Activated T-cell treated with anti-CD3 and anti-CD28 coated beads, Interleukin-2, amount 50 U/mL, for 72 hours (primary cell): ENCODE measurements around the gene MYLK. TPM values are rescaled to one million over a fixed set of nuclear protein-coding genes. Genes with fewer than 3 reads are reported as not detected.
"Not testable (repeated sequence)": the region's sequence is repeated elsewhere in the genome, so short reads cannot be mapped to it uniquely, and the experiment has no call there.

Source experiments
- ATAC-seq, 2 donors: fragments of 150-1000 bp; cut with Tn5 transposase; replicated peaks in 1 of 2; 2 replicates each; pipeline ENCODE4 v1.10.0; 2021; ENCODE audit warnings: moderate library complexity in 2 of 2, mild to moderate bottlenecking in 1 of 2
- DNase-seq, 2 donors: peaks; one replicate each; pipeline ENCODE4 v3.0.0; 2021 to 2022; ENCODE audit warnings: mixed read lengths in 1 of 2
- H3K27ac Mint-ChIP-seq: one replicate; pipeline ENCODE4 v1.8.0; 2022; ENCODE audit warnings: mild to moderate bottlenecking, moderate library complexity, mixed read lengths
- H3K27me3 Mint-ChIP-seq: one replicate; pipeline ENCODE4 v1.8.0; 2022; ENCODE audit warnings: low read depth, mixed read lengths
- H3K36me3 Mint-ChIP-seq, 2 donors: one replicate each; pipeline ENCODE4 v1.8.0; 2022; ENCODE audit warnings: mixed read lengths in 2 of 2, mild to moderate bottlenecking in 1 of 2; ENCODE audit not compliant: insufficient read depth in 2 of 2
- H3K4me1 Mint-ChIP-seq: one replicate; pipeline ENCODE4 v1.8.0; 2022; ENCODE audit warnings: low read depth, mixed read lengths
- H3K4me3 Mint-ChIP-seq, 2 donors: one replicate each; pipeline ENCODE4 v1.8.0; 2022; ENCODE audit warnings: mild to moderate bottlenecking in 2 of 2, mixed read lengths in 2 of 2, moderate library complexity in 2 of 2
- H3K9me3 Mint-ChIP-seq, 2 donors: one replicate each; pipeline ENCODE4 v1.8.0; 2022; ENCODE audit warnings: mixed read lengths in 2 of 2
- total RNA-seq, 2 donors: library from RNA; stranded (reverse); gene quantifications; one replicate each; pipeline ENCODE4 v1.2.3, GENCODE V29; 2022

The MYLK gene
- total RNA-seq, 2 donors from 2014 or later, result not detected

DNA sequence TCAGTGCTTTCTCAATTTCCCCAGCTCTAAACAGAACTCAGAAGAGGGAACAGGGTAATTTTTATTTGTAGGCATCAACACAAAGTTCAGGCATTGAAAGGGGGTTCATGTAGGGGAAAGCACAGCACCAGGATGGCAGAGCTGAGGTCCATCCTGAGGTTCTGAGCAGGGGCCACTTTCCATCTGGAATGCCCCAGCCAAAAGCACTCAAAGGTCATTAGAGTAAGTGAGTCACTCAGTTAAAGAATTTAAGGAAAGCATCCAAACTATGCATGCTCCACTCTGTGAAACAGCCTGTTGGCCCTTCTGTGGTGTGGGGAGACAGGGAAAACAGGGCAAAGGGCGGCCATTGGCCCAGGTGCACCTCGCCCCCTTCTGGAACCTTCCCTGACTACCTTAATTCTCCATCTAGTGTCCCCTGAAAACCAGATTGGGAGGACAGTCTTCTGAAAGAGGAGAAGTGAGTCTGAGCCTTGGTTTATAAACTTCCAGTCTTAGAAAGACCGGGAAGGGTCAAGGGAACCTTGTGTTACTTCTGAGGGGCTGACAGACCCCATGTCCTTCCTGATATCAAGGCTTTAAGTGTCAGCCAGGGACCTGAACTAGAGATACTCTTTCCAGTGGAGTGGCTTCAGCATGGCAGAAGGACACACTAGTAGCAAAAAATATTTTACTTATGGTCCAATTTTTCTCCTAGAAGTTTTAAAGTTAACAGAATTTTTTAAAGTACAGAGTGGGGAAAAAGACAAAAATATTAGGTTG is 133.3 kb downstream of the MYLK start:
- Mint-ChIP-seq H3K27ac (no peak overlapping the region), H3K9me3 (no peaks in the 10 kb centered on the region), H3K4me3 (no peak overlapping the region), H3K27me3 (no peaks in the 10 kb centered on the region), H3K4me1 (no peaks in the 10 kb centered on the region), H3K36me3 (no peaks in the 10 kb centered on the region)
- ATAC-seq (no peak), DNase-seq (no peak)

DNA sequence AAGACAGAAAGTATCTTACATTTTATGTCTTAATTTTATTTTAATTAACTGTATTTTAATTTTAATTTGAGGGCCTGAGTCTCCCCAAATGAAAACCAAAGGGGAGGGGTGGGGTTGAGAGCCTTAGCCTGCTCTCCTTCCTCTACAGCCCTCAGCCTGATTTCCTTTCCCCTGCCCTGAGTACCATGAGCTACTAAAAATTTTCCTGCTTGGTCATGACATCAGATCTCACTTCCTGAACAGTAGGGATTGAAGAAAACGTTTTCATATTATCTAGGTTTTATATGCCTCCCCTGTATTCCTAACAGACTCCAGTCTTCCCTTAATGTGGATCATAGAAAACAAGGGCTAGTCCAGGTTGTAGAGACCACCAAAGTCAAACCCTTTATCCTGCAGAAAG is 133.9 kb downstream of the MYLK start:
- ATAC-seq, result no peak
- Mint-ChIP-seq H3K4me1 (no peaks in the 10 kb centered on the region), H3K27me3 (no peaks in the 10 kb centered on the region), H3K36me3 (no peaks in the 10 kb centered on the region), H3K27ac (no peak overlapping the region), H3K9me3 (no peaks in the 10 kb centered on the region), H3K4me3 (no peak overlapping the region)
- DNase-seq, result no peak

DNA sequence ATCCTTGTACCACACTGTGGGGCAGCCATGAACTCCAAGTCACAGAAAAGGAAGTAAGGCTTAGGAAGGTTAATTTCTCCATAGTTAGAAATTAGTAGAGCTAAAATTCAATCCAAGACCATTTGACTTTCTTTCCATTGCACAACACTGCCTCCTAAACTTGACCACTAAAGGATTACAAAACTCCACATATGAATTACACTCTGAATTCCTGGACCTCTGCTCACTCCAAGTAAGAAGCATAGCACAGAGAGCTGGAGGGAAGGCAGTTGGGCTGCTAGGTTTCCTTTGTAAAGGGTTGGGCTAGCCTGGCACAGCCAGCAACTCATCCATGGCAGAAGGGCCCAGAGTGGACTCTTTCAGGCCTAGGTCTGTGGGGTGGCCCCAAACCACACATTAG is 134.4 kb downstream of the MYLK start:
- DNase-seq (no peak), ATAC-seq (no peak)
- Mint-ChIP-seq H3K27me3 (no peaks in the 10 kb centered on the region), H3K9me3 (no peaks in the 10 kb centered on the region), H3K4me1 (no peaks in the 10 kb centered on the region), H3K36me3 (no peaks in the 10 kb centered on the region), H3K4me3 (no peak overlapping the region), H3K27ac (no peak overlapping the region)

DNA sequence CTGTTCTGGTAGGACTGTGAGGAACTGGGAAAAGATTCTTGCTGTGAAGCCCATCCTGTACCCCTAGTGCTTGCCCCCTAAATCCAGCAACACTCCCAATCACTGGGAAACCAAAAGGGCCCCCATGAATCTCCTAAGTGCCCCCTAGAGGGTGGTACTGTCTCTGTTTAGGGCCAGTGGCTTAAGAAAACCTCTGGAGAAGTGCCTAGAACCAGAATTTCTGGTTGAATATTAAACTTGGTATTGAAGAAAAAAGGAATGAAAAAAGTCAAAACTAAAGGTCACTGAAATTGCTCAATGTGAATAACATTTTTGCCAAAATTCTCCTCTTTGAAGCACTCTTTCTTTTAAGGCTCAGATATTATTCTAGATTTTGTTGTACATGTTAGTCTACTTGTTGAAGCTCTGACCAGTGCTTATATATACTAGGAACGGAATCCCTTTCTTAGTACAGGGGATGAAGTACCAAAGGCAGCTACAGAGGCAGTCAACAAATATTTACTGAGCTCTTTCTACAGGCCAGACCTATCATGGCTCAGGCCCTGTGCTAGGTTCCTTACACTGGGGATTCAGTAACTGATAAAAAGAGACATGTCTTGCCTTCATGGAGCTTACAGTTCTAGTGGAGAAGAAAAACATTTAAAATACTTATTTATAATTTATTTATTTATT is 138.8 kb downstream of the MYLK start:
- Mint-ChIP-seq H3K27ac (no peak overlapping the region), H3K4me1 (no peaks in the 10 kb centered on the region), H3K27me3 (no peaks in the 10 kb centered on the region), H3K36me3 (no peaks in the 10 kb centered on the region), H3K9me3 (no peaks in the 10 kb centered on the region), H3K4me3 (no peak overlapping the region)
- ATAC-seq (no peak), DNase-seq (no peak)

DNA sequence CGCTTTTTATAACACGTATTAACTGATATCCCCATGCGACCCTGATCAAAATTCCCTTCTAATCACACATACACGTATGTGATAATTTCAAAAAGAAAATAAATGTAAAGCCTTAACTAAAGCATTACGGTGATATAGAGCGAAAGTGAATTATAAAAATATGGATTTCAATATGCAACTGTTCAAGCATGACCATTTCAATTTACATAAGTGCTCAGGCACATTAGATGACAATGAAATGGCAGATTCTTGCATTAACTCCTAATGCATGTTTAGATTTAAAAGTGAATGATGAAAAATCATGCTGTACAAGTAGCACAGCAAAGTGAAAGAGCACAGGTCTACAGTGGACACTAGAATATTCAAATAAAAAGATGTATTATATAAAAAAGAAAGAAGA is 140.1 kb downstream of the MYLK start:
- no peak overlapping the region for H3K27ac Mint-ChIP-seq
- no peaks in the 10 kb centered on the region for H3K36me3 Mint-ChIP-seq
- ATAC-seq (no peak), DNase-seq (no peak)
- H3K4me3 Mint-ChIP-seq, result no peak overlapping the region
- no peaks in the 10 kb centered on the region for H3K27me3 Mint-ChIP-seq
- H3K4me1 Mint-ChIP-seq, result no peaks in the 10 kb centered on the region
- H3K9me3 Mint-ChIP-seq, result no peaks in the 10 kb centered on the region

DNA sequence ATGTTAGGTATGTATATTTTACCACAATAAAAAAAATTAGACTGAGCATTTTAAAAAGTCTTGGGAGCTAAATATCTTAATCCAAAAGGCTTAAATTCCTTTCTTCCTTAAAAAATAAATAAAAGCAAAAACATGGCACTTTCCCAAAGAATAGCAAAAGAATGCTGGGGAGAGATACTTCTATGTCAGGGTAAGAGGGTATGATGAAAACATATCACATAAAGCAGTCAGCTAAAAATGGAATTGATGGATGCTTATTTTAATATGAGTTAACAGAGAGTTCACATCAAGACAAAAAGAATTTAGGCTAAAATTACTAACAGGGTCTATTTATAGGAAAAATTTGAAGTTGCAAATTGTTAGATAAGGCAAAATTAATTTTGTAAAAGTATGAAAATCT is 141.0 kb downstream of the MYLK start:
- no peak overlapping the region for H3K4me3 Mint-ChIP-seq
- H3K36me3 Mint-ChIP-seq, result no peaks in the 10 kb centered on the region
- no peaks in the 10 kb centered on the region for H3K4me1 Mint-ChIP-seq
- H3K27me3 Mint-ChIP-seq, result no peaks in the 10 kb centered on the region
- ATAC-seq, result no peak
- DNase-seq, result no peak
- no peaks in the 10 kb centered on the region for H3K9me3 Mint-ChIP-seq
- no peak overlapping the region for H3K27ac Mint-ChIP-seq

DNA sequence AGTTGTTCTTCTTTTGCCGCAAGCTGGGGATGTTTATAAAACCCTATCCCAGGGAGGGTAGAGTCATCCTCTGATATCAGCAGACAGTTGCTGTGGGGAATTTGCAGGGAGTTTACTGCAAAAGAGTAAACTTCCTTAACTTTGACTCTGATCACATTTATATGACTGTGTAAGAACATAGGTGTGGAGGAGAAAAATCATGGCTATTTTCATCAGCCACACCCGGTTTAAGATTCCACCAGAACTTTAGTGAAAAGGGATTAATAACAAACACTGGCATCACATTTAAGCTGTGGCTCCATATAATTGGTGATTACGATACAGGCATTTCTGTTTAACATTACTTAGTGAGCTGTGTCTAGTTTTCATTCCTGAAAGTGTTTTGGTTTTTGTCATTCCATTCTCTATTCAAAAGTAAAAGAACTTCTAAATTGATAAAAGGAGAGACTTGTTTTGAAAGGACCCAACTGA is 143.1 kb downstream of the MYLK start:
- no peak for DNase-seq
- H3K27me3 Mint-ChIP-seq, result no peaks in the 10 kb centered on the region
- ATAC-seq, result no peak
- H3K4me1 Mint-ChIP-seq, result no peaks in the 10 kb centered on the region
- H3K36me3 Mint-ChIP-seq, result no peaks in the 10 kb centered on the region
- no peak overlapping the region for H3K4me3 Mint-ChIP-seq
- H3K27ac Mint-ChIP-seq, result no peak overlapping the region
- H3K9me3 Mint-ChIP-seq, result no peaks in the 10 kb centered on the region

DNA sequence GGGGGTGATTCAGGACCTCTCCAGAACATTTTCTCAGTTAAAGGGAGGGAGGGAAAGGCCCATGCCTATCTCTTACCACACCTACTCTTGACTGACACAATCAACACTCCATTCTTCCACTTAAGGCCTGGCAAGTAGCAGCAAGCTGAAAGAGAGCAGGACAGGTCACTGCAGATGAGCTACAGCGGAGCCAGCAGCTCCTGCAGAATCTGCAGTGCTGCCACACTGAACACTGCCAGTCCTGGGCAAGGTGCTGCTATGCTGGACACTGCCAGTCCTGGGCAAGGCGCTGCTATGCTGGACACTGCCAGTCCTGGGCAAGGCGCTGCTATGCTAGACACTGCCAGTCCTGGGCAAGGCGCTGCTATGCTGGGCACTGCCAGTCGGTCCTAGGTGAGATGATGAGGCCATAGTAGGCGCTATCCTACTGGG is 143.7 kb downstream of the MYLK start:
- H3K27ac Mint-ChIP-seq, result no peak overlapping the region
- no peaks in the 10 kb centered on the region for H3K4me1 Mint-ChIP-seq
- H3K9me3 Mint-ChIP-seq, result no peaks in the 10 kb centered on the region
- DNase-seq, result no peak
- H3K4me3 Mint-ChIP-seq, result no peak overlapping the region
- no peak for ATAC-seq
- H3K36me3 Mint-ChIP-seq, result no peaks in the 10 kb centered on the region
- no peaks in the 10 kb centered on the region for H3K27me3 Mint-ChIP-seq

DNA sequence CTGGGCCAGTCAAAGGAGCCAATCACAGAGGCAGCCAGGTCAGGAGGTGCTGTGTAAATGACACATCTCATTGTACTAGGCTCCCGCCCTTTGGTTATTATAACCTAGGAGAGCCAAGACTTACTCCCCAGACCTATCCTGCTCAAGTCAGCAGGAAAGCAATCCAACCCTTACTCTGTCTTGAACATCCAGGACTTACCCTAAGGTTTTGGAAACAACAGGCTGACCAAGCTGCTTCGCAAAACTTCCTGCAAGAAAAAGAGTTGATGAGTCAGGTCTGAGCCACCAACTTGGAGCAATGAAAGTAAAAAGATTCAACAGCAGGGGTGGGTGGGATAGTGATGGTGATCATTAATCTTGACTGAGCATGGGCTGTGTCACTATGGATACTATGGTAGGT is 144.4 kb downstream of the MYLK start:
- ATAC-seq, result no peak
- no peak overlapping the region for H3K27ac Mint-ChIP-seq
- no peaks in the 10 kb centered on the region for H3K36me3 Mint-ChIP-seq
- no peak overlapping the region for H3K4me3 Mint-ChIP-seq
- DNase-seq, result no peak
- peaks cover 3% of the 10 kb centered on the region for H3K27me3 Mint-ChIP-seq
- H3K9me3 Mint-ChIP-seq, result no peaks in the 10 kb centered on the region
- H3K4me1 Mint-ChIP-seq, result no peaks in the 10 kb centered on the region

DNA sequence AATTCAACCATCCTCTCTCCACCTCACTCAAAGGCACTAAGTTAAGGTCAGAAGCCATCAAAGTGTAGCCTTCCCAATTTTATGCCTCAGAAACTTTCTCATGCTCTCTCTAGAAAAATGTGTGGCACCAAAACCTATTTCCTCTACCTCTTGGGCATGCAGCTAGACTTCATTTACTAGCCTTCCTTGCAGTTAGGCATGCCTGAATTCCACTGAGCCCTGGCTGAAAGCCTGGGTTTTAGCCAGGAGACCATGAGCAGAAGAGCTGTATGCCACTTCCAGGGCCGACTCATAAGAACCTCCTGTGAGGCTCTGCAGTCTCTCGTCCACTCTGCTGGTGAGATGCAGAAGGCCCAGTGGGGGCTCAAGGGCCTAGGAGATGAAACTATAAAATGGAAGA is 145.0 kb downstream of the MYLK start:
- Mint-ChIP-seq H3K4me1 (no peaks in the 10 kb centered on the region), H3K9me3 (no peaks in the 10 kb centered on the region), H3K36me3 (no peaks in the 10 kb centered on the region), H3K27me3 (peaks cover 5% of the 10 kb centered on the region), H3K27ac (no peak overlapping the region), H3K4me3 (no peak overlapping the region)
- DNase-seq, result no peak
- no peak for ATAC-seq

DNA sequence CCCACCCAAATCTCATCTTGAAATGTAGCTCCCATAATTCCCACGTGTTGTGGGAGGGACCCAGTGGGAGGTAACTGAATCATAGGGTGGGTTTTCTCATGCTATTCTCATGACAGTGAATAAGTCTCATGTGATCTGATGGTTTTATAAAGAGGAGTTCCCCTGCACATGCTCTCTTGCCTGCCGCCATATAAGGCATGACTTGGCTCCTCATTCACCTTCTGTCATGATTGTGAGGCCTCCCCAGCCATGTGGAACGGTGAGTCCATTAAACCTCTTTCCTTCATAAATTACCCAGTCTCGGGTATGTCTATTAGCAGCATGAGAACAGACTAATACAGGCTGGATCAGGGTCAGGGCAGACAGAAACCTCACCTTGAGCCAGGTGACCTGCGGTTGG is 145.6 kb downstream of the MYLK start:
- not testable (repeated sequence) for H3K4me1 Mint-ChIP-seq, H3K4me3 Mint-ChIP-seq, DNase-seq, H3K36me3 Mint-ChIP-seq, H3K27me3 Mint-ChIP-seq, H3K9me3 Mint-ChIP-seq, ATAC-seq, H3K27ac Mint-ChIP-seq

DNA sequence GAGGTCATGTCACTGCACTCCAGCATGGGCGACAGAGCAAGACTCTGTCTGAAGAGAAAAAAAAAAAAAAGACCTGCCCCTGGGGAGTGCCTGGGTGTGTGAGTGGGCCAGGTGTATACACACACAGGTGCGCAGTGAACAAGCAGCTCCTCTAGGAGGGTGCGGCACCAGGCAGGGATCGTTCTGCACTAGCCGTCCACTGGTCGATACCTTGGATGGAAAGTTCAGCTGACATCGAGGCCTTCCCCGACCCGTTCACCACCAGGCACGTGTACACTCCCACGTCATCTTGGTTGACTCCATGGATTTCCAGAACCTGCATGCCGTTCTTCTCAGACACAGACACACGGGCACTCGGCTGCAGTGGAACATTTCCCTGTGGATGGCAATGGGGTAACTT is 147.0 kb downstream of the MYLK start:
- H3K27me3 Mint-ChIP-seq, result peaks cover 5% of the 10 kb centered on the region
- no peak overlapping the region for H3K4me3 Mint-ChIP-seq
- ATAC-seq (no peak), DNase-seq (no peak)
- H3K4me1 Mint-ChIP-seq, result no peaks in the 10 kb centered on the region
- H3K9me3 Mint-ChIP-seq, result no peaks in the 10 kb centered on the region
- no peak overlapping the region for H3K27ac Mint-ChIP-seq
- no peaks in the 10 kb centered on the region for H3K36me3 Mint-ChIP-seq

DNA sequence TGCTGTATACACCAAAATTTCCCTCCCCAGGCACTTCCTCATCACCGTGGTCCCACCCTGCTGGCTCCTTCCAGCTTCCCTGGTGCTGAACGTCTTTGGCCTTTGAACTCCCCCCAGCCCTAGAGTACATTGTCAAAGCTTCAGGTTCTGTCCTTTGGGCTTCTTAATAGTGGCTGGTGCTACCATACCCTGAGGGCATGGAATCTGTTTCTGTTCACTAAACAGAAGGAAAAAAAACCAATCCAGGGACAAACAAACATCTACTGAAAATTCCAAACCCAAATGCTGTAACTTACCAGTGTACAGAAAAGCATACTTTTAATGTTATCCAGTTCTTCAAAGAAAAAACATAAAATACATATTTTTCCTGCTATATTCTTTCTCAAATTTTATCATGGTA is 148.7 kb downstream of the MYLK start:
- no peak overlapping the region for H3K27ac Mint-ChIP-seq
- ATAC-seq (no peak), DNase-seq (no peak)
- no peak overlapping the region for H3K4me3 Mint-ChIP-seq
- H3K9me3 Mint-ChIP-seq, result no peaks in the 10 kb centered on the region
- H3K4me1 Mint-ChIP-seq, result no peaks in the 10 kb centered on the region
- H3K36me3 Mint-ChIP-seq, result no peaks in the 10 kb centered on the region
- H3K27me3 Mint-ChIP-seq, result peaks cover 5% of the 10 kb centered on the region

DNA sequence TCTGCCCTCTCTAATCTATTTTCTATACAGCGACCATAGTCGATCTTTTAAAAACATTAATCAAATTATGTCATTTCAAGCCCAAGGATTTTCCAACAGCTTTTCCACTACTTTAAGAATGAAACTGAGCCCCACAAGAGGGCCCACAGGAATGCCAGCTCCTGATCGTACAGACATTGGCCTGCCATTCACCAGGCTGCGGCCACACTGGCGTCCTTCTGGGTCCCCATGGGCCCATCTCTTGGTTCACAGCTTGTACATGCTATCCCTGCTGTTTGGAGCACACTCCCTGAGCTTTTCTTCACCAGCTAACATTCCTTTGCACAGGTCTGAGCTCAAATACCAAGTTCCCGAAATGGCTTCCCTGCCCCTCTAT is 149.6 kb downstream of the MYLK start:
- DNase-seq, result no peak
- no peak overlapping the region for H3K27ac Mint-ChIP-seq

More for the DNA sequence above, 149.6 kb downstream of the MYLK start:
- H3K9me3 Mint-ChIP-seq, result no peaks in the 10 kb centered on the region
- no peak for ATAC-seq
- no peak overlapping the region for H3K4me3 Mint-ChIP-seq
- H3K4me1 Mint-ChIP-seq, result no peaks in the 10 kb centered on the region
- peaks cover 5% of the 10 kb centered on the region for H3K27me3 Mint-ChIP-seq
- no peaks in the 10 kb centered on the region for H3K36me3 Mint-ChIP-seq
